HG02885 (cell line): ENCODE data around the gene ANKRD10.

Experiments used
- ATAC-seq: cut with Tn5 transposase; IDR thresholded peaks from one replicate; pipeline ENCODE4 v1.9.1; 2021; ENCODE audit warnings: mild to moderate bottlenecking; ENCODE audit not compliant: unreplicated experiment, poor library complexity

Gene ANKRD10

DNA sequence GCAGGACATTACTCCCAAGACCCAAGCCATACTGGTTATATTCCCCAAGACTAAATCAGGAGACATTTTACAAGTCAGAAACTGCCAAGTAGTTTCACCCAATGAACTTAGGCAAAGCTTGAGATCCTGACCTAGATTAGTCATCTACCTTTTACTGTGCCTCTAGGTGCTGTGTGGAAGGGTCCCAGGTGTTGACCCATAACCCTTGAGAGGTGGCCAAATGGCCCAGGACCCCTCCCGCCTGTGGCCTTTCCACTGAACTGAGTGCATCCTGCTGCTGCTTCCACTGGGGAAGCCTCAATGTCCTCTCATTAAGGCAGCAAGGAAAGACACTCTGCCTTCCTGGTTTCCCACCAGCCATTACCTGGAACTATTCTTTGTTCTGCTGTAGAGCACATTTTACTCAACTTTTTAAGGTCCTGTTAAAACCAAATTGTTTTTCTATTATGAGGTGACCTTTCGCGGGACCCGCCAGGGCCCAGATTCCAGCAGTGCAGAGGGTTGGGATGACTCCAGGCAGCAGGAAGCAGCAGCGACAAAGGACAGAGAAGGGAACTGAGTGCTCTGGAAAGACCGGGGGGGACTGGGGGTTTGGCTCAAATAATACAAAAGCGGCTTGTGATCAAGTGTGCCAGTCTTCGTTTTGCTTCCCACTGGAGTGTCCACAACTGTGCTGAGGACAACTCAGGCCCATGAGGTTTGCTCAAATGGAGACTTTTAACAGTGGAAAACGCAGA lies 27.1 kb downstream of the ANKRD10 start:
- ATAC-seq, result no peak

DNA sequence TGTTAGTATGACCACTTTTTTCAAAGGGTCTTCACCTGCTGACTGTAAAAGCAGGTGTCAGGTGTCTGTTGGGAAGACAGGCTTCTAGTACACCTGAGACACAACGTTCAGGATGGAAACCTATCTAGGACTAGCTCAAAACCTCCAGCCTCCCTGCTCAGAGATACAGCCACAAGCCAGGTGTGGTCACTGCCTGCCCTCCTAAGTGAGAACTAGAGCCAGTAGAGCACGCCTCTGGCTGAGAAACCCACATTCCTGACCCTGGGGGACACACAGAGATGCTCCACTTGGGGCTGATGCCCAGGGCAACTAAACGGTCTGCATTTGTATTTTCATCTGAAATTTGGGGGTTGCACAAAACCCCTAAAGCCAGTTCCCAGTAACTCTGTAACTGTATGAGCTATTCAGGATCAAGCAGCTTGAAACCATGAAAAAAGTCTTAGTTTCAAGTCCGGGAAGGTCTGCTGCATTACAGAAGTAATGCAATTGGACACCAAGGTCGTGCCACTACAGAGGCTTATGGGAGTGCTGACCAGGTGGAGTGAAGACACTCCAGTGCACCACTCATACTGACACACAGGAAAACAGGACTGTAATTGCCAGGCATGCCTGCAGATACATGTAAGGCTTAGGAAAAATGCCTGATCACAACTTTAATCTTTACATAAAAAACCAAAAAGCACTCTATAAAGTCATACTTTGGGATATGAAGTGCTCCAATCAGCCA lies 27.8 kb downstream of the ANKRD10 start:
- ATAC-seq, result no peak

DNA sequence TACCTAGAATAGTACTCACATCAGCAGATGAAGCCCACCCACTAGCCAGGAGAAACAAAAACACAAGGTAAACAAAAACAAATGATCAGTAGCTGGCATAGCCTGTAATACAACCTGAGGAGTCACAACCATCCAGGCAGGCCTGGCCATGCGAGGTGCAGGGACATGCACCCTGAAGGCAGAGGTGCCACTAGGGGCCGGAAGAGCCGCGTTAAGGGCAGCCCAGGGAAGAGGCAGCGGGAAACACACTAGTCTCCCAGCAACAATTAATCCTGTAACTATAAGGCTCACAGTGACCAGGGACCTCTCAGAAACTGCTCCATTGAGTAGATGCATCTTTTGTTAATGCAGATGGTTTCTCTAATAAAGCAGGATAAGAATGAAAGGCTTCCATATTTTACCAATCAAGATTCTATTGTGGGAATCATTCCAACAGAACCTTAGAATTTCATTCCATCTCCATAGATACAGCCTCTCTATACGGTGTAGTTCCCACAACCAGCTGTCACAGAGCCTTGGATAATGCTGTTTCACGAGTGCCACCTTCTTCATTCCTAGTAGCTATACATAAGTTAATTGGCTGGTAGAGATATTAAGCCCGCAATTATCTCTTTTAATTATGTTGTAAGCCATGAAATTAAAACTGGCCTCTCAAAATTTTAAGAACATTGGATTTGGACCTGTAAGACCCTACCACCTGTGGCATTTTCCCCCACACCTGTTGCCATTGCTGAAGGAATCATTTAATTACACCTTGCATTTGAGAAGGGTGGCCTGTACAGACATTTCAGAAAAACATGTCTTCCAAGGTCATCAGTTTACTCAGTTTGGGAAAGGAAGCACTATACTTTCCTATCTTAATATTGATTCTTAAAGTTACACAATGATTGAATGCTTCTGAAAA lies 28.7 kb downstream of the ANKRD10 start:
- no peak for ATAC-seq

DNA sequence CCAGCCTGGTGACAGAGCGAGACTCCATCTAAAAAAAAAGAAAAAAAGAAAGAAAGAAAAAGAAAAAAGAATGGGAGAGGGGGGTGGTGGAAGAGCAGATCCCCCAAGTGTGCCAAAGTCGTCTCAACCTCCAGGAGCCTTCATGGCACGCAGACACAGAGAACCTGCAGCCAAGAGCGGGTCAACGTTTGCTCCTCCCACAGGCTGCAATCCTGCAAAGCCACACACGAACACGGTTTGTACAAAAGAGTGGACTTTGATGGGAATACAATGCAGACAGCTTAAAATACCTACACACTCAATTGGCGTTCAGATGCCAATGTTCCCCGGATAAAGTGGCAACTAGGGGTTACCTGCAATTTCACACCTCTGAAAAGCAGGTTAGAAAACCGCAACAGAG lies 29.4 kb downstream of the ANKRD10 start:
- no peak for ATAC-seq

DNA sequence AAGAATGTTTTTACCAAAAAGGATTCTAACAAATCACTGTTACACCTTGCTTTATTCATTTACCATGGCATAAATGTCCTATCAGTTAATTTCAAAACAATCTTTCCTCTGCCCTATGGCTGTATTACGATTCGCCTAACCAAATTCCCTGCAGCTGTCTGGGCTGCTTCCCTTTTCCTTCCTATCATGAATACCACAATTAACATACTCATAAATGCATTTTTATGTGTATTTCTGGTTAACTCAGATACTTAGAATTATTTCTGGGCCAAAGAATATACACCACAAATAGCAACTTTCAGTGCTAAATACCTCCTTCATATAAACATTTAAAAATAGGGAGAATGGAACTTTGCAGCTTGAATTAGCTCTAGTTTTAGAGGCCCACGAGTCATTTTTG lies 30.4 kb downstream of the ANKRD10 start:
- ATAC-seq, result no peak

DNA sequence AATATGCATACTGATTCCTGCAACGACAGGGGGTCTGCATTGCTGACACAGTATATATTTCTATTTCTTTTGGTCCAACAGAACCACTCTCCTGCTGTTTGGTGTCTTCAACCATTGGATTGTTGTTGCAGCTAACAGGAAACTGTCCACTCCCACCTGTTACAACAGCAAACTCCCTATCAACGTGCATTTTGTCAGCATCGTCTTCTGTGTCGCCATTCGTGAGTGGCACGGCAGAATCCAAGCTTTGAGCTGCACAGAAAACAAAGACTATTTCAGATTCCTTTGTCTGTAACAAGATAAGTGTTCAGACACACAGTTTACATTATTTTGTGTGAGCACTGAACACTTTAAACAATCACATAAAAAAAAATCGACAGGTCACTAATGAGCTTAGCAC lies 31.3 kb downstream of the ANKRD10 start:
- no peak for ATAC-seq

DNA sequence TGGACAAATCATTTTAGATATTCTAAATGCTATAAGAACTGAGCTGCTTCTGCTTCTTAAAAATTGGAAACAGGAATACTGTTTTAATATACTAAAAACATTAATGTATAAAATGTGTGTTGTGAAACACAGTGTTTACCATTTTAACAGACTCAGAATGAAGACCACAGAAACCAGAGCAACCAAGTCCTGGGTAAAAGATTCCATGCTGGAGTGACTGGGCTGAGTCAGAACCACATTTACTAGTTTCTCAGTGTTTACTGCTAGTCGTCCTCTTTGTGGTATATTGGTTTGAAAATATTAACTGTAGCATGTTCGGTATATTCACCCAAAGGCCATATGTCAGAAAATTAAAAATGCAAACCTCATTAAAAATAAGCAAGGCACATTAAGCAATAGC lies 31.9 kb downstream of the ANKRD10 start:
- no peak for ATAC-seq

DNA sequence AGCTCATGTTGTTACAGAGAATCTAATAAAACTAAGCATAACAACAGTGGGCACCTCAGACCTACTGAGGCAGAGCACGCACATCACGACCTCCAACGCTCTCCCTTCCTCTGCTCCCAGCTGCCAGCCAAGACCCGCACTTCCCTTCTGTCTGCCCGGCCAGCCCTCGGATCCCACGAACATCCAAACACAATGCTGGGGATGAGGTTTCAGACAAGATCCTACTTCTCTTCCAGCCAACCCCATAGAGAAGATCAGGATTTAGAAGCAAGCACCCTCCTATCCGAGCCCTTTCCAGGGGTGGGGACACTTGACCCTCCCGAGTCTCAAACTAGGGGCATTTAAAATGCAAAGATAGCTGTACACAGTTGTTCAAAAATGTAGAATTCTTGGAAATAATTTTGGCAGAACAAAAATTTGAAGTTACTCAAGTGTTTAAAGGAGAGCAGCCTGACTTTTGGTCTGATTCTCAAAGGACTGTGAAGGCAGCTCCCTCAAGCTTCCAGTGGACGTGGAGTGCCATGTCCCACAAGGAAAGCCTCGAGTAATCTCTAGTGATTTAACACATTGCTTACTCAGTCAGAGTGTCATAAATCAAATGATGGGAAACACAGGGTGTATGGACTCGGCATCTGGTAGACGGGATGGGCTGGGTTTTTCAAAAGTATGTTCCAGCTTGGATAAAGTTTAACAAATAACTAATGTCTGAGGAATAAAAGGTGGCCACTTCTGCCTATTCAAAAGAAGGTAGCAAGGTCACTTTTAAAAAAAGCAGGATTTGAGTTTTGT lies 32.8 kb downstream of the ANKRD10 start:
- no peak for ATAC-seq

DNA sequence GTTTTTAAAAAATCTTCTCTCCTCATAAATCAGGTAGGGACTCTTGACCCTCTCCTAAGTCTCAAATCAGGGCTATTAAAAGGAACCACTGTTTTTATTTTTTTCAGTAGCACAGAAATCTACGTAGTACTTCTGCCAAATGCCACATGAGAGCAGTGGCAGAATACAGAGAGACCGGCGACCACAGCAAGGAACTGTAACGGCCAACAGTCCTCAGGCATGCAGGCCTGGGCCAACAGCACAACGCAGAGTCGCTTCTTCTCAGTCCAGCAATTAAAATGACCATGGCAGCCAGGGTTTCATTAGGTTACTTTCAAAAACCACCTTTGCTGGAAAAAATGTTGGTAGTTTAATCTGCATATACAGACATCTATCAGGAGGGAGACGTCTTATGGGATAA lies 34.2 kb downstream of the ANKRD10 start:
- no peak for ATAC-seq

DNA sequence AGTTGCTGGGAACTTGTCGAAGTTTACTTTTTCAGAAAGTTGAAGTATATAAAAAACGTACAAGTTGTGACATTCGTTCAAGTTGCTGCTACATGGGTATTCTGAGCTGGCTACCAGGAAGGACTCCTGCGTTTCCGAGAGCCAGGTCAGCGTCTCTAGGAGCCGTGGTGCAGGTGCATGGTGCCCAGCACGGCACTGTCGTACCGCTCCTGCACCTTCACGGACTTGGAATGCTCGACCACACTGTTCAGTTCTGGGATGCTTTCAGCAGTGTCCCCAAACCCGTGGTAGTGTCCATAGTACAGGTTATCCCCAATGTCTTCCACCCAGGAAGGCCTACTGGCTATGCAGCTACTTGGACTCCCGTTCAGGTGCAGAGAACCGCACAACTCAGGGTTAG lies 35.4 kb downstream of the ANKRD10 start:
- no peak for ATAC-seq

DNA sequence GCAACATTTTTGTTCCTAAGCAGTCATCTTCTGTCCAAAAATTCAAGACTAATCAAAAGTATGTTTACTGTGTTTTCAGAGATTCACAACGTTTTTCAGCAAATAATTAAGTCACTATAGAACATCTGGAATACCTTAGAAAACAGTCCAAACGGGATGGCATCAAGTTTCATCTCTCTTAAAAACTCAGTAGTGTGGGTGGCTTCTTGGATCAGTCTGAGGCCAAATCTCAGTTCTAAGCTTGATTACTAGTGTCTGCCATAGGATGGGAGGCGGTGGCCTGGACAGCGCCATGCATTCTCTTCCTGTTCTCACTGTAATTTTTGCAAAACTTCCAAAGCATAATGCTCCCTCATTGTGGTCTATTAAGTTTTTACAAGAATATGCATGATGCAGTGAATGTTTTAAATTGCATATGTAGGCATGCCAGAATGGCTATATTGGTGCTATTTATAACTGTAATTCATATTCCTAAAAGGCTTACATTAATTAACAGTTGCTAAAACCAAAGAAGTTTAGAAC lies 37.1 kb downstream of the ANKRD10 start:
- no peak for ATAC-seq

DNA sequence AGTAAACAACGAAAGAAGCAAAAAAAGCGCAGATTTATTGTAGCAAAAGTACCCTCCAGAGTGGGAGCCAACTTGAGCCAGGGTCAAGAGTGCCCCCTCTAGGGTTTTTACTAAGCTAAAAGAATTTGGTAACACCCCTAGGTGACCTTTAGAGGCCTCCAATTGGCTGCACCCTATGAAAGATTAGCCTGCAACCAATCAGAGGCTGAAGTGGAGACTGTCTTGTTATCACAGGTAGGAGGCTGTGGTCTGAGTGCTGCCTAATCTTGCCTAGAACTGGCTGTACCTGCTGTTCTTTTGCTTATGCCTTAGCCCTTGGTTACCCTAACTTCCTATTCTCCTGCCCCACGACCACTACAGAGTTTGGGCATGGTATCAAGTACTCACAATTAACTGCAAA lies 38.3 kb downstream of the ANKRD10 start:
- ATAC-seq, result no peak

DNA sequence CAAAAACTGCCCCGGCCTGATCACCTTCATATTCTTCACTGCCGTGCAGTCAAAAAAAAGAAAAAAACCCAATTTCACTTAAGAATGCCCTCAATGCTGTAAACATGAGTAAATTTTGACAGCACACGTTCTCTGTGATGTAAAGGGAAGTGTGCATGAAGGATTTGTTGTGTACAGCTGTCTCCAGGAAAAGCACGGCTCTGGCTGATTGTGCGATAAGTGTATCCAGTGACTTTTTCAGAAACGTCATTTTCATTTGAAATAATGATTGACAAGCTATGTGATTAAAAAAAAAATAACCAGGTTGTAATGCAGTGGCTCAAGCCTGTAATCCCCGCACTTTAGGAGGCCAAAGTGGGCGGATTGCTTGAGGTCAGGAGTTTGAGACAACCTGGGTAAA lies 39.6 kb downstream of the ANKRD10 start:
- ATAC-seq, result no peak

DNA sequence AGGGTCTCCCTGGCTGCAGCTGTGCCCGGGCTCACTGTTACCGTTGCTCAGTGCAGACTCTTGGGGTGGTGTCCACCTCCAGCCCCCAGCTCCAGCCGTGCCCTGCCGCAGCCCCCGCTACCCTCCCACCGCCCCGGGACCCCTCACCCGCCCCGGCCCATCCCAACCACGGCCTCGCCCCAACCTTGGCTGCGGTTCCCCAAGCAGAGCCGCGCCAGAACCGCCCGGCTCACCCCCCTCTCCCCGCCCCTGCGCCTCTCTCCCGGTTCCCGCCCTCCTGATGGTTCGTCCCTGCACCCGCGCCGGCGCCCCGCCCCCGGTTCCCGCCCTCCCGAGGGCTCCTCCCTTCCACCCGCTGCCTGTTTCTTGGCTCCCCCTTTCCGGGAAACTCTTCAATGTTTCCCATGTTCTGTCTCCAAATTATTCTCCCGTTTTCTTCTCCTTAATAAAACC lies 40.3 kb downstream of the ANKRD10 start:
- no peak for ATAC-seq

DNA sequence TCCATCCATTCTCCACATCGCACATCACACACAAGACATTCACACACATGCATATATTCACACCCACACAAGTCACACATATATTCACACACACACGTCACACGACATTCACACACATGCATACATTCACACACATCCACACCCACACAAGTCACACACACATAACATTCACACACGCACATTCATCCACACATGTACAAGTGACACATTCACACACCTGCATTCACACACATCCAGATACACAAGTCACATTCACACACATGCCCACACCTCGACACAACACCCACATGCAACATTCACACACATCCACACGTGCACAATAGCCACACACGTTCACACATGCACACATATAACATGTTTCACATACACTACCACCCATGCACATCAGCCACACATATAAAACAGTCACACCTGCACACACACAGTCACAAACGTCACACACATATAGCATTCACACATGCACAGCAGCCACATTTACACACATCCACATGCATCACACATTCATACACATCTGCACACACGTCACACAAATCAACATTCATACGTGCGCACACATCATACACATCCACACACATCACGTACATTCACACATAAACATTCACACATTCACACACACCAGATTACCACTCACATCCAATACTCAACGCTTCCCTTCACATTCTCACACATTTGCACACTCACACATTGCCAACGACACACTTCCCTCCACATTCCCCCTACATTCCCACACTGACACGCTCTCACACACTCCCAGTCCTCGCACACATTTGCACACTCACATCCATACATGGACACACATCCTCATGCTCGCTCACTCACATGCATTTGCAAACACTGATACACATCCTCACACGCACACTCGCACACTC lies 41.0 kb downstream of the ANKRD10 start:
- ATAC-seq, result no peak

DNA sequence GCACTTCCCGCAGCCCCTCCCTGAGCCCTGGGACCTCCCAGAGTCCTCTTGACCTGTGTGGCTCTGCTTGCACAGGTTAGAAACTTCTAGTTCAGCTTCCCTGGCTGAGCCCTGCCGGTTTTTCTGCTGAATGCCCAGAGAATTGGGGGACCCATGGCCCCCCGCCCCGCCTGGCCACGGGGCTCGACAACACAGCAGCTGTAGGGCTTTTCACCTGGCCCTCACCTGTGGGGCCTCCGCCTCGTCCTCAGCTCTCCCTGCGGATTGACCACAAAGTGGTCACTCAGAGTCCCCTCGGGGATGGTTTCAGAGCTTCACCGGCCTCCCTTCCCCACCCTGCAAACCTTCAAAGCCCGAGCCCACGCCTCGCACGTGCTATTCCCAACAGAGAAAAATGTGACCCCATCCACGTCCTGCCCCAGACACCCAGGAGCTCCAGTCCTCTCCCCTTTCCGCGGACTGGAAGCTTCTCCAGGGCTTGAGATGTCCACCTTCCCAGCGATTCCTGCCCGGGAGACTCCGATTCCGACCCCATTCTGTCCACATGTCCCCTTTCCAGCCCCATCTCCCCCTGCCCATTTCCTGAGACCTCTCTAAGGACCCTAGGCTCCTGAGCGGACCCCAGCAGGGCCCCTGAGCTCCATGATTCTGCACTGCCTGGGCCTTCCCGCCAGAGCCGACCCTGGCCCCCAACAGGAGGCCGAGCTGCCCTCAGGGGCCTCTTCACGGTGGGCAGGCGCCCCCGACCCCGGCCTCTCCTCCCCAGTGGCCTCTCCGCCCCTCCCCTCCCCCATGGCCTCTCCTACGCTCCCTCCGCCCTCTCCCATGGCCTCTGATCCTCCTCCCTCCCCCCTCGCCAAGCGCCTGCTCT lies 41.9 kb downstream of the ANKRD10 start:
- no peak for ATAC-seq

DNA sequence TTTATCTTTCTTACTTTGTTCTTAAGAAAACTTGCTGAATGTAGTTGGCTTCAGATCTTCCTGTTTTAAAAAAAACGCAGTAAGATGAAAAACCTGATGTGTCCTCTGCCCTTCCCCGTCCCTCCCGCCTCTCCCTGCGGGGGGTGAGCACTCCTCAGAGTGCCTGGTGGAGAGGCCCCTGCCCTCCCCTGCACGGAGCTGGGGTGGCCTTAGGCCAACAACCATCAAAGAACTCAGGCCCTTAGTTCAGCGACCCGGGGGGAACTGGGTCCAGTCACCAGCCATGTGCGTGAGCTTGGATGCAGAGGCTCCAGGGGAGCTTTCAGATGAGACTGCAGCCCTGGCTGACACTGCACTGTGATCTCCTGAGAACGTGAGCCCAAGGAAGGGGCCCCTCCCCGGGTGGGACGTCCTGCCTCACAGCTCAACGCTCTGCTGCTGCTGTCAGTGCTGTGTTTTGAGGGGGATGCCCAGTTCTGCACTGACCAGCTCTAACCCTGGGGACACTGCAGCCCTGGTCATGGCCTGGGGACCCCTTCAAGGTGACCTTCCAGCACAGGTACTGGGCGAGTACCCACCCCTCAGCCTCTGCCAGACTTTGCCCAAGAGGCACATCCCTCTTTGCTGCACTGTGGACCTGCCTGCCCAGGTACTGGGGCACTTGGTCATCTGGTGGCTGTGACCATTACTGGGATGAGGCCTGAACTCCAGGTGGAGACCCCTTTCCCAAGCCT lies 42.7 kb downstream of the ANKRD10 start:
- no peak for ATAC-seq
